Gastroesophageal sphincter (tissue), 4 donors: ENCODE results near the gene XIST. TPM values are rescaled to one million over a fixed set of nuclear protein-coding genes. Genes with fewer than 3 reads are reported as not detected.

Experiments used
- ATAC-seq: fragments of 150-250 bp; one replicate; pipeline ENCODE4 v1.9.1; 2016; ENCODE audit warnings: mild to moderate bottlenecking, moderate library complexity
- H3K27ac ChIP-seq, 4 donors: fragments of 200-600 bp; sonication (generic) in 3 of 4; 1 replicate in 3 of 4; 2 replicates in 1 of 4; pipeline ENCODE4 v1.5.1; 2016 to 2019
- H3K27me3 ChIP-seq: fragments of 200-600 bp; sonication (generic); one replicate; pipeline ENCODE4 v1.5.1; 2019
- H3K36me3 ChIP-seq, 2 donors: fragments of 200-600 bp; sonication (generic); one replicate each; pipeline ENCODE4 v1.5.1; 2019; ENCODE audit warnings: control low read depth in 1 of 2
- H3K4me1 ChIP-seq, 3 donors: fragments of 200-600 bp; sonication (generic); 1 replicate in 2 of 3; 2 replicates in 1 of 3; pipeline ENCODE4 v1.5.1; 2016 to 2019; ENCODE audit warnings: control low read depth in 2 of 3
- H3K4me3 ChIP-seq, 2 donors: fragments of 200-600 bp; sonication (generic); one replicate each; pipeline ENCODE4 v1.5.1; 2019; ENCODE audit warnings: mild to moderate bottlenecking in 1 of 2, moderate library complexity in 1 of 2
- H3K9me3 ChIP-seq, 3 donors: fragments of 200-600 bp; sonication (generic); one replicate each; pipeline ENCODE4 v1.5.1; 2017 to 2019; ENCODE audit warnings: control low read depth in 2 of 3
- EP300 ChIP-seq: sonication (generic); formaldehyde crosslinking; IDR thresholded peaks from one replicate; pipeline ENCODE4 v1.6.1; 2017; ENCODE audit warnings: antibody characterized with exemption, mild to moderate bottlenecking
- POLR2A ChIP-seq, 2 donors: fragments of 450-650 bp; IDR thresholded peaks; one replicate each; pipeline ENCODE4 v1.6.1; 2017; ENCODE audit warnings: antibody characterized with exemption in 2 of 2, mild to moderate bottlenecking in 2 of 2, moderate library complexity in 1 of 2
- POLR2AphosphoS5 ChIP-seq: sonication (generic); formaldehyde crosslinking; IDR thresholded peaks from one replicate; pipeline ENCODE4 v1.6.1; 2017; ENCODE audit warnings: antibody characterized with exemption
- WGBS, 2 donors: methylation state at CpG; one replicate each; pipeline ENCODE4 v1.1.5; 2018; ENCODE audit warnings: low coverage in 1 of 2; 5-methylcytosine and 5-hydroxymethylcytosine counted together
- total RNA-seq, 4 donors: library from RNA; depleted of rRNA; stranded (reverse); fragments of >200 nt; gene quantifications; one replicate each; pipeline ENCODE4 v1.1.0, GENCODE V29; 2016
- TF ChIP-seq, protein P1 (sequence below), 4 experiments: fragments of 200-600 bp in 2 of 4; fragments of 450-650 bp in 2 of 4; sonication (generic) in 1 of 4; IDR thresholded peaks; one replicate each; pipeline ENCODE4 v1.5.1; 2017 to 2019; ENCODE audit warnings: antibody characterized with exemption in 4 of 4, mild to moderate bottlenecking in 2 of 4, moderate library complexity in 2 of 4

XIST gene
- total RNA-seq, 4 donors from 2014 or later = 1.2 to 103 (median 27.4) TPM

DNA sequence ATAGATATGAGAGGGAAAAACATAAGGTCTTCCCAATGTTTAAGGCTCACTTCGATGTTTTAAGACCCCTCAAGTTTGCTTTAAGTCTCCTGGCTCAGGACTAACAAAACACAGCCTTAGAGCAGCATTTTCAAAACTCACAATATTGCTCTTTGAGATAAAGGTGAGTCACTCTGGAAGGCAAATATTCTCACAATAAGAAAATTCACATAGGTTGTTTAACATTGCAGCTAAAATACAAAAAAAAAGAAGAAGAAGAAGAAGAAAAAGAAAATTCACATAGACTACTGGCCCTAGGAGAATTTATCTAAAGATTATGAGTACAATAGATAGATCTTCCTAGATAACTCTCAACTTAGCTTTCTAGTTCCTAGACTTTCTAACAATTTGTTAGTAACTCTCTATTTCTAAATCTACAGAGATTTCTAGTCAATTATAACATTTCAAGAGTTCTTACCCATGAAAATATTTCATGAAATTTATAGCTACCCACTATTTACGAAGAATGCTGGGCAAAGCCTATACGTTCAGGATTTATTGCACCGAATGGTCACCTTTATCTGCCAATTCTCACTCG, 22.5 kb downstream of the XIST start:
- Histone ChIP-seq H3K4me3 (no peak overlapping the region), H3K27ac (no peak overlapping the region), H3K36me3 (no peaks in the 10 kb centered on the region), H3K4me1 (no peaks in the 10 kb centered on the region), H3K9me3 (no peaks in the 10 kb centered on the region), H3K27me3 (no peaks in the 10 kb centered on the region)
- TF ChIP-seq, protein P1, sequence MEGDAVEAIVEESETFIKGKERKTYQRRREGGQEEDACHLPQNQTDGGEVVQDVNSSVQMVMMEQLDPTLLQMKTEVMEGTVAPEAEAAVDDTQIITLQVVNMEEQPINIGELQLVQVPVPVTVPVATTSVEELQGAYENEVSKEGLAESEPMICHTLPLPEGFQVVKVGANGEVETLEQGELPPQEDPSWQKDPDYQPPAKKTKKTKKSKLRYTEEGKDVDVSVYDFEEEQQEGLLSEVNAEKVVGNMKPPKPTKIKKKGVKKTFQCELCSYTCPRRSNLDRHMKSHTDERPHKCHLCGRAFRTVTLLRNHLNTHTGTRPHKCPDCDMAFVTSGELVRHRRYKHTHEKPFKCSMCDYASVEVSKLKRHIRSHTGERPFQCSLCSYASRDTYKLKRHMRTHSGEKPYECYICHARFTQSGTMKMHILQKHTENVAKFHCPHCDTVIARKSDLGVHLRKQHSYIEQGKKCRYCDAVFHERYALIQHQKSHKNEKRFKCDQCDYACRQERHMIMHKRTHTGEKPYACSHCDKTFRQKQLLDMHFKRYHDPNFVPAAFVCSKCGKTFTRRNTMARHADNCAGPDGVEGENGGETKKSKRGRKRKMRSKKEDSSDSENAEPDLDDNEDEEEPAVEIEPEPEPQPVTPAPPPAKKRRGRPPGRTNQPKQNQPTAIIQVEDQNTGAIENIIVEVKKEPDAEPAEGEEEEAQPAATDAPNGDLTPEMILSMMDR (IDR thresholded peaks at IDR 0.05) = no peak
- TF ChIP-seq POLR2A (IDR thresholded peaks at IDR 0.05) (no peak), POLR2AphosphoS5 (no peak), EP300 (no peak)
- 81 to 86% methylated on average over 3 to 5 of the region's 5 CpGs for WGBS, 2 donors
- ATAC-seq = no peak

DNA sequence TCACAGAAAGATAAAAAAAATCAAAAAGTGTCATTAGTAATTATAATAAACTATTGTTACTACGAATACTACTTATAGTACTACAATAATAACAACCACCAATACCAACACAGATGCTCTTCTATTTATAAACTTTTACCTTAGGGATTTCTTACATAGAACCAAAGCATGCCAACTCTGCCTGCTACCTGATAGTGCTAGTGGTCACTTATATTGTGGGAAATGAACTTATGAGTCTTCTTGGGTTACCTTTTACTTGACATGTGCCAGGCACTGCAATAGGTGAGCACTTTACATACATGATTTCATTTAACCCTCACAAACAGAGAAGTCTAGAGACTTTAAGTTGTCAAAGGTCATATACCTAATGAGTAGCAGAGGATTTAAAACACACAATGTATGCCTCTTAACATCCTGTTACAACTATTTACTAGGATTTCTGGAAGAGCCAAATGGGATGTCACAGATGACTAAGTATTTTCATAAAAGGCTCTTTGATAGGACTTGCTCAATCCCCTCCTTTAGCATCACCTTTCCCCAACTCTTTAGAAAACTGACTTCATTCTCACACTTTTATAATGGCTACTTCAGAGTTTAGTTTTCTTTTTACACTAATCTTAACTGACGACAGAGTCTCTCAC, 24.3 kb downstream of the XIST start:
- Histone ChIP-seq H3K4me1 (no peaks in the 10 kb centered on the region), H3K27me3 (no peaks in the 10 kb centered on the region), H3K36me3 (no peaks in the 10 kb centered on the region), H3K27ac (no peak overlapping the region), H3K4me3 (no peak overlapping the region), H3K9me3 (no peaks in the 10 kb centered on the region)
- no peak for ATAC-seq
- WGBS, 2 donors = 73 to 82% methylated on average over 2 of the region's 2 CpGs
- TF ChIP-seq, protein P1 (IDR thresholded peaks at IDR 0.05) = no peak
- TF ChIP-seq EP300 = no peak
- no peak for TF ChIP-seq POLR2AphosphoS5
- no peak for TF ChIP-seq POLR2A (IDR thresholded peaks at IDR 0.05)

DNA sequence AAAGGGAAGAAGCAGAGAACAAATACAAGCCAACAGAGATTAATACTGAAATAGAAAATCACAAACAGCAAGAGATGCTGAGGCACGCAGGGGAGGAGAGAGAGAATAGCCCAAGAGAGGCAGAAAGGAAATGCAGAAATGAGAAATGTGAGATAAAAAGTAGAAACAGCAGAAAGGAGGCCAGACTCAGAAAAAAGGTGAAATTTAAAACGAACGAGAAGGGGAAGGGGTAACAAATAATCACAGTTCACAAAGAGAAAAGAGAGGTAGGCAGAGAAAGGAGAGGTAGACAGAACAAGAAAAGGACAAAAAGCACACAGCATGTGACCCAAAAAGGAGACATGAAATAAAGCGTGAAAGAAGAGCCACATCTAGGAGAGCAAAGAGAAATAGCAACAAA, 25.1 kb downstream of the XIST start:
- no peaks in the 10 kb centered on the region for H3K4me1 ChIP-seq
- no peaks in the 10 kb centered on the region for H3K36me3 ChIP-seq
- TF ChIP-seq EP300 = no peak
- TF ChIP-seq POLR2AphosphoS5 = no peak
- TF ChIP-seq, protein P1 (IDR thresholded peaks at IDR 0.05) = no peak
- no peak for TF ChIP-seq POLR2A (IDR thresholded peaks at IDR 0.05)
- no peaks in the 10 kb centered on the region for H3K9me3 ChIP-seq
- H3K27ac ChIP-seq = no peak overlapping the region
- H3K4me3 ChIP-seq = no peak overlapping the region
- 73 to 88% methylated on average over 1 to 4 of the region's 4 CpGs for WGBS, 2 donors
- H3K27me3 ChIP-seq = no peaks in the 10 kb centered on the region
- ATAC-seq = no peak

DNA sequence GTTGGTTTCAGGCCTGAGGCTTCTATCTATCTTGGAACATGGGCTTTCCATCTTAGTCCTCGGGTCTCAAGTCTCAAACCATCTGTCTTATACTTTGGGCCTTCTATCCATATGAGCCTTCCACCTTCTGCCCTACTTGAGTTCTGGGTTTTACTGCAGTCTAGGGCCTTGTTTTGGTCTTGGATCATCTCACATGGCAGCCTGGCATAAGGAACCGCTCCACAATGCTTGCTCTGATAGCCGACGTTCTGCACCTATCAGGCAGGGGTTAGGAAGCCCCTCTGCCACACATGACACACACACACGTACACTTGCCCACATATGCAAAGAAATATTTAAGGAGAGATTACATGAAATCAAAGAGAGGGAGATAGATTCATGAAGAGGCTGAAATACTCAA, 25.5 kb downstream of the XIST start:
- H3K36me3 ChIP-seq = no peaks in the 10 kb centered on the region
- 100% methylated on average over 1 of the region's 5 CpGs; no CpG with 5 or more reads in 1 of the 2 donors for WGBS, 2 donors
- no peak overlapping the region for H3K27ac ChIP-seq
- TF ChIP-seq, protein P1 (IDR thresholded peaks at IDR 0.05) = no peak
- no peak for TF ChIP-seq POLR2A (IDR thresholded peaks at IDR 0.05)
- TF ChIP-seq POLR2AphosphoS5 = no peak
- no peak overlapping the region for H3K4me3 ChIP-seq
- no peaks in the 10 kb centered on the region for H3K9me3 ChIP-seq
- no peak for ATAC-seq
- H3K27me3 ChIP-seq = no peaks in the 10 kb centered on the region
- H3K4me1 ChIP-seq = no peaks in the 10 kb centered on the region

- WGBS, 2 donors = 12 to 20% methylated on average over 1 of the region's 1 CpG
- TF ChIP-seq, protein P1 (IDR thresholded peaks at IDR 0.05) = no peak
- no peak for TF ChIP-seq POLR2A (IDR thresholded peaks at IDR 0.05)
- no peak for TF ChIP-seq EP300
- TF ChIP-seq POLR2AphosphoS5 = no peak
- Histone ChIP-seq H3K27ac (no peak overlapping the region), H3K4me3 (no peak overlapping the region), H3K27me3 (no peaks in the 10 kb centered on the region), H3K4me1 (no peaks in the 10 kb centered on the region), H3K36me3 (no peaks in the 10 kb centered on the region), H3K9me3 (no peaks in the 10 kb centered on the region)
- ATAC-seq = no peak
Observed at GRCh38 chrX:73825569-73825968, 26.9 kb downstream of the XIST start.
